Skin of body (tissue), 2 donors: Measurements from ENCODE around the gene PTPN23. TPM values are rescaled to one million over a fixed set of nuclear protein-coding genes. Genes with fewer than 3 reads are reported as not detected.
A peak's percentile ranks its signal among the peaks of the same experiment; 100 is the strongest.
"Not testable (repeated sequence)": the region's sequence is repeated elsewhere in the genome, so short reads cannot be mapped to it uniquely, and the experiment has no call there.

Source experiments
- DNase-seq: peaks from one replicate; lab custom pipeline; 2025; lab: John Stamatoyannopoulos, UW
- total RNA-seq: library from RNA; depleted of rRNA; stranded (reverse); fragments of >200 nt; gene quantifications from one replicate; pipeline ENCODE4 v1.2.3, GENCODE V29; 2014

PTPN23 gene, protein sequence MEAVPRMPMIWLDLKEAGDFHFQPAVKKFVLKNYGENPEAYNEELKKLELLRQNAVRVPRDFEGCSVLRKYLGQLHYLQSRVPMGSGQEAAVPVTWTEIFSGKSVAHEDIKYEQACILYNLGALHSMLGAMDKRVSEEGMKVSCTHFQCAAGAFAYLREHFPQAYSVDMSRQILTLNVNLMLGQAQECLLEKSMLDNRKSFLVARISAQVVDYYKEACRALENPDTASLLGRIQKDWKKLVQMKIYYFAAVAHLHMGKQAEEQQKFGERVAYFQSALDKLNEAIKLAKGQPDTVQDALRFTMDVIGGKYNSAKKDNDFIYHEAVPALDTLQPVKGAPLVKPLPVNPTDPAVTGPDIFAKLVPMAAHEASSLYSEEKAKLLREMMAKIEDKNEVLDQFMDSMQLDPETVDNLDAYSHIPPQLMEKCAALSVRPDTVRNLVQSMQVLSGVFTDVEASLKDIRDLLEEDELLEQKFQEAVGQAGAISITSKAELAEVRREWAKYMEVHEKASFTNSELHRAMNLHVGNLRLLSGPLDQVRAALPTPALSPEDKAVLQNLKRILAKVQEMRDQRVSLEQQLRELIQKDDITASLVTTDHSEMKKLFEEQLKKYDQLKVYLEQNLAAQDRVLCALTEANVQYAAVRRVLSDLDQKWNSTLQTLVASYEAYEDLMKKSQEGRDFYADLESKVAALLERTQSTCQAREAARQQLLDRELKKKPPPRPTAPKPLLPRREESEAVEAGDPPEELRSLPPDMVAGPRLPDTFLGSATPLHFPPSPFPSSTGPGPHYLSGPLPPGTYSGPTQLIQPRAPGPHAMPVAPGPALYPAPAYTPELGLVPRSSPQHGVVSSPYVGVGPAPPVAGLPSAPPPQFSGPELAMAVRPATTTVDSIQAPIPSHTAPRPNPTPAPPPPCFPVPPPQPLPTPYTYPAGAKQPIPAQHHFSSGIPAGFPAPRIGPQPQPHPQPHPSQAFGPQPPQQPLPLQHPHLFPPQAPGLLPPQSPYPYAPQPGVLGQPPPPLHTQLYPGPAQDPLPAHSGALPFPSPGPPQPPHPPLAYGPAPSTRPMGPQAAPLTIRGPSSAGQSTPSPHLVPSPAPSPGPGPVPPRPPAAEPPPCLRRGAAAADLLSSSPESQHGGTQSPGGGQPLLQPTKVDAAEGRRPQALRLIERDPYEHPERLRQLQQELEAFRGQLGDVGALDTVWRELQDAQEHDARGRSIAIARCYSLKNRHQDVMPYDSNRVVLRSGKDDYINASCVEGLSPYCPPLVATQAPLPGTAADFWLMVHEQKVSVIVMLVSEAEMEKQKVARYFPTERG (N-terminal part only)
- 17.4 TPM for total RNA-seq

DNA sequence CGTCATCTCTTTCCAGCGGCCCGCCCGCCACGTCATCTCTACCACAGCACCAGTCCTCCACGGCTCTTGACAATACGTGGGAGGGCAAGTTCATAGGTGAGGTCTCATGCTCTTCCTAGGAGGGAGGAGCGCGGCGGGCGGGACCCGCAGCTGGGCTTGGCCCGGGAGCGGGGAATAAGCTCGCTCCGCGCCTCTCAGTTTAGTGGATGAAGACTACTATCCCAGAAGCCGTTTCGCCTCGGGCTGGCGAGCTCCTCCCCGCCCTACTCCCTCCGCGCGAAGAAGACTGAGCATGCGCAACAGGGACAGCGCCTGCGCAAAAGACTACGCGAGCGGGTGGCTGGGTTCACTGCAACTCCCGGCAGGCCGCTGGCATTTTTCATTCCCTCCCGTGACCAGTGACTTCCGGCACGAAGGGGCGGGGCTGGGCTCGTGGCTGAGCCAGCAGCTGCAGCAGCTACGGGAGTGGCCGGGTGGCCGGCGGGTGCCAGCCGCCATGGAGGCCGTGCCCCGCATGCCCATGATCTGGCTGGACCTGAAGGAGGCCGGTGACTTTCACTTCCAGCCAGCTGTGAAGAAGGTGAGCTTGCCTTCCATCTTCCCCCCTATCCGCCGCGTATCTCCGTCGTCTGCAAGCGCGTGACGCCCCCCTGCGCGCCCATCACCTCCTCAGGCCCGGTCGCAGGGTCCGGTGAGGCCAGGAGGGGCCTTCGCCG is at the start of gene PTPN23:
Gene PTPN23, plus strand, starts transcription at position 421 of the 716 bp plus-strand sequence. Its CDS starts 76 bp downstream, at position 497.
- peak; percentile 99 for DNase-seq

DNA sequence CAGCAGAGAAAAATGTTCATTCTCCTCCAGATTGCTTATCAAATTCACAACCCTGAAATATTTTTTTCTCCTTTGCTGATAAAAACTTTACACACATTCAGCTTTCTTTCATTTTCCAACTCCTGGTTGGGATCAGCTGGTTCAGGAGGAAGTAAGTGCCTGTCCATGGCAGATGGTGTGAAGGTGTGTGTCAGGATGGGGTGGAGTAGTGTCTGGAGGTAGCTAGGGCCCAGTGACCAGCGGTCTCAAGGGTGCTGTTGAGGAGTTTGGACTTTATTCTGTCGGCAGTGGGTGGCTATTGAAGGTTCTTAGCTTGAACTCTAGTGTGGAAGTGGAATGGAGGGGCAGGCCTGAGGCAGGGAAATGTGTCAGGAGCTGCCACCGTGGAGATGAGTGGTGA is 46.9 kb upstream of the PTPN23 start:
- no peak for DNase-seq

- DNase-seq, result no peak
These were observed 43.2 kb upstream of the PTPN23 start for GRCh38 chr3:47337656-47338055.

GRCh38 chr3:47339951-47340350 is 40.9 kb upstream of the PTPN23 start:
- DNase-seq, result no peak

DNA sequence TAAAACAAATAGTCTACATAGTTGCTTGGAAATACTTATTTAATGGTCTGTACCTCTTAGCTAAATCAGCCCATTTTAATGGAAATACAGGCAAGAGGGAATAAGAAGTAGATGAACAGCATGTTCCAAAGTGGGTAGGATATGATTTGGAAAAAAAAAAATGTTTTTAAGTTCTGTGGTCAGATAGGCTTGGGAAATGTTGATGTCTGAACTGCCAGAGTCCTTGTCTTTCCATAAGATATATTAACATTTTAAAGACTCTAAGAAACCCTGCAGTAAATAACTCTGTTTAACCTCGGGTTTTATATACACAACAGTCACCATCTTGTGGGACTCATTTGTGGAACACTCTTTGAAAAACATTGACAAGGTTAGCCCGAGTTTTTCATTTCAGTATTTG is 40.0 kb upstream of the PTPN23 start:
- DNase-seq, result no peak

GRCh38 chr3:47342151-47342550 is 38.7 kb upstream of the PTPN23 start:
- no peak for DNase-seq

DNA sequence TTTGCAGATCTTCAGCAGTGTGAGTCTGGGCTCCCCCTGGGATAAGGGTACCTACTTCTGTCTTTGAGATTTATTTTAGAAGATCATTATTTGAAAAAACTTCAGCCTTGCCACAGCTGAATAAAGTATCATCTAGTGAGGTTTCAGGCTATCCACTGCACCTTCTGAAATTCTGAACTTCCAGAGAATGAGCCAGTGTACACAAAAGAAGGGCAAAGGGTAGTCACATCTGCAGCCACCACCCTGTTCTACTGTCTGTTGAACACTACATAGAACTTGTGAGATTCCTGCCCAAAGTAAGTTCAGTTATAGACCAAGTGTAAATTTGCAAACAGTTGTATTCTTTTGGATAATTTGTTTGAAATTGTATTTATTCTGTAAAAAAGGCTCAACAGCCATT is 38.0 kb upstream of the PTPN23 start:
- no peak for DNase-seq

GRCh38 chr3:47343471-47343971 is 37.3 kb upstream of the PTPN23 start:
- no peak for DNase-seq

DNA sequence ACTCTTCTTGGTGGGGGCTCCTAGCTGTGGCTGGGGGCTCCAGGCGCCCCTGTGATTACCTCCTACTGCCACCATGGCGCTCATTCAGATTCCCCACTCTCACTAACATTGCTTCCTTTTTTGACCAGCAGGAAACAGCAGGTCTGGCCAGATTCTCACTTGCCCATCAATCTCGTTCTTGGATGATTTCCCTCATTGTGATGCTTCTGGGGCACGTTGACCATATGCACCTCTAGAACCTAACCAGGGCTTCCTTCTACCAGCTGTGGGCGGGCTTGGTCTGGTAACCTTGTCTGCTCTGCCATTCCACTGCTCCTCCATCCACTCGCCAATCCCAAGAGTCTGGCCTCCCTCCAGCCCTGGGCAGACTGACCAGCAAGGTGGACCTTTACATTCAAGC is 35.9 kb upstream of the PTPN23 start:
- no peak for DNase-seq

DNA sequence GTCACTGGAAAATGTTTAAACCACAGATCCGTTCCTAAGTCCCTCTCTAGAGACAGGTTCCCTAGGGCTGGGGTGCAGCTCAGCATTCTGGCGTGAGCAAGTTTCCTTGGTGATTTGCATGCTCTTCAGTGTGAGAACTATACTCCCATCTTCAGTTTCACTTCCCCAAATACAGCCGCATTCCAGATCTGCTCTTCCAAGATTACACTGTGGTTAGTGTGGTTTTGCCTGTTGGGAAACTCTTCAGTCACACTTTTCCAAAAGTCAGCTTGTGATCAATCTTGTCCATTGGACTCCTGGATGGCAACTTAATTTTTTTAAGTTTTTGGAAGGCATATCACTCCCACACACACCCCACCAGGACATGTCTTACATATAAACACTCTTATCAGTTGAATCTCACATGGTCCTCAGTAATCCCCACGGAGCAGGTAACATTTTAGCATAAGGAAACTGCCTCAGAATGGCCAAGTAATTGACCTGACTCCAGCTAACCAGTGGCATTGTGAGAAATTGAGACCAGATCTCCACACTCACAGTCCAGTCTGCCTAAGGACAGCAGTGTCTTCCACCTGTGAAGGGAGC is 33.5 kb upstream of the PTPN23 start:
- DNase-seq, result no peak

DNA sequence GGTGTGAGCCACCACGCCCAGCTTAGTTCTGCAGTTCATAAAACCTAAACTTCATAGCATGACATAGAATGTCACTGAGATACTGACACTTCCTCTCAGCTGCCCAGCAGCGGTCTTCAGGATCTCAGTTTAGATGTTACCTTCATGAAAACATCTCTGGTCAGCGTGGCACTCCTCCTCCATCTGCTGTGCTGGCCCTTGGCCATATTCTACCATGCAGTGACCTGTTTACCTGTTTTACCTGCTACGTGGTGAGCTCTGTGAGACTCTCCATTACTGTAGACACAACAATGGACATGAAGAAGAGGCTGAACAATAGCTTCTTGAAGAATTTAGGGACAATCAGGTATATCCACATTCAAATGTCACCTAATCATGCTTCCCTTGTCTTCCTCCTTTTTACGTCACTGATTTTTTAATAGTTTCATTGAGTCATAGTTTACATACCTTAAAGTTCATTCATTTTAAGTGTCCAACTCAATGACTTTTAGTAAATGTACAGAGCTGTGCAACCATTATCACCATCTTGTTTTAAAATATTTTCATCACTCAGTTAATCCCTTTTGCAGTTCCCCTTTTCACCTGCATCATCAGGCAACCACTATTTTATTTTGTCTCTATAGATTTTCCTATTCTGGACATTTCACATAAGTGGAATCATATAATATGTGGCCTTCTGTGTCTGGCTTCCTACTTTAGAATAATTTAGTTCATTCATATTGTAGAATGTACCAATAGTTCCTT is 32.2 kb upstream of the PTPN23 start:
- DNase-seq, result no peak

DNA sequence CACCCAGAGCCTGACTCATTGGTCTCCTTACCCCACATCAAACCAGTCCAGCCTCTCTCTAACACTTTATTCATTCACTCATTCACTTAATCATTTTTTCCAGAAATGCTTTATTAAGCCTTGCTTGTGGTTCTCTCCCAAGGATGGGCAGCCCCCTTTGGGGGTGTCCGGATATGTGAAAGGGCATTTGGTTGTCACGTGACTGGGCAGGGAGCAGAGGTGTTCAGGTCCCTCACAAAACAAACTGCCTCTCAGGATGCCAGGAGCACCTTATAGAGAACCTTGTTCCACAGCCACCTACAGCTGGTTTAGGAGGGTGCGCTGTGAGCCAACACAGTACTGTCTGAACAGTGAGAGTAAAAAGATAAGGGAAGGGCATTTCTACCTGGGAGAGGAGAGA is 25.8 kb upstream of the PTPN23 start:
- no peak for DNase-seq

- DNase-seq, result no peak
These were observed 24.6 kb upstream of the PTPN23 start for GRCh38 chr3:47356201-47356600.

- DNase-seq, result no peak
These were observed 21.5 kb upstream of the PTPN23 start for GRCh38 chr3:47359323-47359722.

GRCh38 chr3:47360110-47360517 is 20.7 kb upstream of the PTPN23 start:
- not testable (repeated sequence) for DNase-seq

DNA sequence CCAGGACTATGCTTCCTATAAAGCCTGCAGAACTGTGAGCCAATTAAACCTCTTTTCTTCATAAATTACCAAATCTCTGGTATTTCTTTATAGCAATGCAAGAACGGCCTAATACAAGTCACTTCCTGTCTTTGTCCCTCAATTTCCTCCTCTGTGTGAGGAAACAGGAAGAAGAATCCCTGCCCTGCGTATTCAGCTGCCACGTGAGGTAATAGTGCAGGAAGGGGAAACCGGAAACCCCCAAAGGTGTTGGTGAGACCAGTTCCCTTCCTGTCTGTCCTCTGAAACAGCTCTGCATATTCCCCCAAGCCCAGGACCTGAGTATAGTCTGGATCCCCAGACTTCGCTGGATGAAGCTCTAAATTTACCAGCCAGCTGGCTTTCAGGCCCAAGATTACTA is 18.1 kb upstream of the PTPN23 start:
- DNase-seq, result no peak

GRCh38 chr3:47365213-47366153 is 15.3 kb upstream of the PTPN23 start:
- peak; percentile 79 for DNase-seq

- no peak for DNase-seq
These were observed 14.0 kb upstream of the PTPN23 start for GRCh38 chr3:47366833-47367232.
